ENCODE measurements around the gene UGT1A10. TPM values are rescaled to one million over a fixed set of nuclear protein-coding genes. Genes with fewer than 3 reads are reported as not detected.

UGT1A10 gene
- total RNA-seq, 1 experiment from 2014 or later = 1.0 TPM

GRCh38 chr2:233778030-233778429 is 141.8 kb downstream of the UGT1A10 start, which contains the start of gene MROH2A:
TSS of gene MROH2A (plus strand) at chr2:233778330. CDS start at chr2:233779359, 1,029 bp downstream.
- no peak within 1 kb of the TSS for H3K27ac Mint-ChIP-seq (ENCODE audit: unreplicated experiment)
- peaks cover 17% of the 10 kb centered on the region for H3K36me3 Mint-ChIP-seq (ENCODE audit: insufficient read depth, unreplicated experiment)
- intact Hi-C loops (cut with micrococcal nuclease; ENCODE audit: unreplicated experiment) = no loop called here
- H3K4me1 Mint-ChIP-seq (ENCODE audit: low read depth, unreplicated experiment) = no peaks in the 10 kb centered on the region
- ChIA-PET POLR2A (no interaction called here), CTCF (no interaction called here)
- no peak for DNase-seq
- no TSS peak for BruUV-seq (replicated peaks)
- Histone ChIP-seq H3K9me3 (no peaks in the 10 kb centered on the region), H3K4me1 (no peaks in the 10 kb centered on the region), H3K27me3 (replicated peaks; ENCODE audit: control insufficient read depth, insufficient read depth, low read length) (no peaks in the 10 kb centered on the region), H3K4me3 (ENCODE audit: low read depth, low read length) (no peak within 1 kb of the TSS), H3K36me3 (ENCODE audit: control insufficient read depth, insufficient read depth, low read length) (no peaks in the 10 kb centered on the region)
- no peak for TF ChIP-seq CTCF (IDR thresholded peaks at IDR 0.05; ENCODE audit: insufficient read depth in 1 of 2, low read depth in 1 of 2, low read length in 1 of 2, severe bottlenecking in 1 of 2, unreplicated experiment in 1 of 2)
- H3K9me3 Mint-ChIP-seq (ENCODE audit: unreplicated experiment) = peaks cover 10% of the 10 kb centered on the region
- no peaks in the 10 kb centered on the region for H3K27me3 Mint-ChIP-seq (ENCODE audit: insufficient read depth, unreplicated experiment)
- H3K4me3 Mint-ChIP-seq (ENCODE audit: unreplicated experiment) = no peak within 1 kb of the TSS

GRCh38 chr2:233779722-233780121 is 143.5 kb downstream of the UGT1A10 start:
- BruUV-seq (replicated peaks) = no TSS peak
- Histone ChIP-seq H3K4me1 (no peaks in the 10 kb centered on the region), H3K4me3 (ENCODE audit: low read depth, low read length) (no peak overlapping the region), H3K27me3 (replicated peaks; ENCODE audit: control insufficient read depth, insufficient read depth, low read length) (no peaks in the 10 kb centered on the region), H3K9me3 (no peaks in the 10 kb centered on the region), H3K36me3 (ENCODE audit: control insufficient read depth, insufficient read depth, low read length) (no peaks in the 10 kb centered on the region)
- intact Hi-C loops (cut with micrococcal nuclease; ENCODE audit: unreplicated experiment) = no loop called here
- ChIA-PET POLR2A (no interaction called here), CTCF (no interaction called here)
- DNase-seq = no peak
- Mint-ChIP-seq H3K4me3 (ENCODE audit: unreplicated experiment) (no peak overlapping the region), H3K9me3 (ENCODE audit: unreplicated experiment) (peaks cover 10% of the 10 kb centered on the region), H3K4me1 (ENCODE audit: low read depth, unreplicated experiment) (no peaks in the 10 kb centered on the region), H3K27me3 (ENCODE audit: insufficient read depth, unreplicated experiment) (no peaks in the 10 kb centered on the region), H3K27ac (ENCODE audit: unreplicated experiment) (no peak overlapping the region), H3K36me3 (ENCODE audit: insufficient read depth, unreplicated experiment) (peaks cover 17% of the 10 kb centered on the region)
- TF ChIP-seq CTCF (IDR thresholded peaks at IDR 0.05; ENCODE audit: insufficient read depth in 1 of 2, low read depth in 1 of 2, low read length in 1 of 2, severe bottlenecking in 1 of 2, unreplicated experiment in 1 of 2) = no peak

- Mint-ChIP-seq H3K4me1 (ENCODE audit: low read depth, unreplicated experiment) (no peaks in the 10 kb centered on the region), H3K27me3 (ENCODE audit: insufficient read depth, unreplicated experiment) (no peaks in the 10 kb centered on the region), H3K9me3 (ENCODE audit: unreplicated experiment) (peaks cover 5% of the 10 kb centered on the region), H3K27ac (ENCODE audit: unreplicated experiment) (no peak overlapping the region), H3K4me3 (ENCODE audit: unreplicated experiment) (no peak overlapping the region), H3K36me3 (ENCODE audit: insufficient read depth, unreplicated experiment) (peaks cover 10% of the 10 kb centered on the region)
- no peaks in the 10 kb centered on the region for H3K36me3 ChIP-seq (ENCODE audit: control insufficient read depth, insufficient read depth, low read length)
- intact Hi-C loops (cut with micrococcal nuclease; ENCODE audit: unreplicated experiment) = no loop called here
- ChIA-PET POLR2A (no interaction called here), CTCF (no interaction called here)
- H3K4me1 ChIP-seq = no peaks in the 10 kb centered on the region
- H3K27me3 ChIP-seq (replicated peaks; ENCODE audit: control insufficient read depth, insufficient read depth, low read length) = no peaks in the 10 kb centered on the region
- DNase-seq = no peak
- H3K9me3 ChIP-seq = no peaks in the 10 kb centered on the region
- H3K4me3 ChIP-seq (ENCODE audit: low read depth, low read length) = no peak overlapping the region
- no peak for TF ChIP-seq CTCF (IDR thresholded peaks at IDR 0.05; ENCODE audit: insufficient read depth in 1 of 2, low read depth in 1 of 2, low read length in 1 of 2, severe bottlenecking in 1 of 2, unreplicated experiment in 1 of 2)
- BruUV-seq (replicated peaks) = no TSS peak
These were observed 144.5 kb downstream of the UGT1A10 start for GRCh38 chr2:233780771-233781170.
